ENCODE measurements around the gene USP40. TPM values are rescaled to one million over a fixed set of nuclear protein-coding genes. Genes with fewer than 3 reads are reported as not detected.
"Not testable (repeated sequence)": the region's sequence is repeated elsewhere in the genome, so short reads cannot be mapped to it uniquely, and the experiment has no call there.

Gene USP40
- total RNA-seq, 2 donors from 2014 or later: 12.9 to 22.4 TPM

DNA sequence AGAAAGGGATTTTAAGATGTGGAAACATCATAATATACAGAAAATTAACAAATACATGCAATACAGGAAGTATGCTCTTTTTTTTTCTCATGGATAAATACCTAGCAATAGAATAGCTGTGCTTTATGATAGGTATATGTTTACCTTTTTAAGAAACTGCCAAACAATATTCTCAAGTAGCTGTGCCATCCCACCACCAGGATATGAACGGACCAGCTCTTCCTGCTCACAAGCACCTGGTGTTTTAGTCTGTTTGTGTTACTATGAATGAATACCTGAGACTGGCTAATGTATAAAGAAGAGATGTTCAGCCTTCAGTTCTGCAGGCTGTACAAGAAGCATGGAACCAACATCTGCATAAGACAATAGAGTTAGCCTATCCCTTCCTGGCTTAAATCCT, 30.9 kb upstream of the USP40 start:
- Histone ChIP-seq H3K27ac (ENCODE audit: low read depth, low read length) (no peak overlapping the region), H3K36me3 (ENCODE audit: control insufficient read depth, insufficient read depth, low read length) (no peaks in the 10 kb centered on the region), H3K4me3 (ENCODE audit: low read length) (no peak overlapping the region), H3K4me1 (ENCODE audit: control insufficient read depth, insufficient read depth, low read length) (no peaks in the 10 kb centered on the region), H3K9ac (ENCODE audit: extremely low read depth, low read length, poor library complexity, severe bottlenecking) (no peak overlapping the region), H3K27me3 (ENCODE audit: control insufficient read depth, insufficient read depth, low read length, poor library complexity, severe bottlenecking) (no peaks in the 10 kb centered on the region), H3K9me3 (ENCODE audit: control insufficient read depth, low read length) (no peaks in the 10 kb centered on the region)
- Mint-ChIP-seq H3K27ac (no peak overlapping the region), H3K4me1 (no peaks in the 10 kb centered on the region), H3K36me3 (ENCODE audit: low read depth) (no peaks in the 10 kb centered on the region), H3K9me3 (peaks cover 11% of the 10 kb centered on the region), H3K4me3 (no peak overlapping the region), H3K27me3 (ENCODE audit: insufficient read depth) (peaks cover 6% of the 10 kb centered on the region)
- DNase-seq: no peak
- 93% methylated on average over 1 of the region's 1 CpG; no CpG with 5 or more reads in 1 of the 2 experiments for WGBS, 2 experiments (ENCODE audit: insufficient coverage in 1 of 2, insufficient read length in 1 of 2)
- TF ChIP-seq, protein P1, sequence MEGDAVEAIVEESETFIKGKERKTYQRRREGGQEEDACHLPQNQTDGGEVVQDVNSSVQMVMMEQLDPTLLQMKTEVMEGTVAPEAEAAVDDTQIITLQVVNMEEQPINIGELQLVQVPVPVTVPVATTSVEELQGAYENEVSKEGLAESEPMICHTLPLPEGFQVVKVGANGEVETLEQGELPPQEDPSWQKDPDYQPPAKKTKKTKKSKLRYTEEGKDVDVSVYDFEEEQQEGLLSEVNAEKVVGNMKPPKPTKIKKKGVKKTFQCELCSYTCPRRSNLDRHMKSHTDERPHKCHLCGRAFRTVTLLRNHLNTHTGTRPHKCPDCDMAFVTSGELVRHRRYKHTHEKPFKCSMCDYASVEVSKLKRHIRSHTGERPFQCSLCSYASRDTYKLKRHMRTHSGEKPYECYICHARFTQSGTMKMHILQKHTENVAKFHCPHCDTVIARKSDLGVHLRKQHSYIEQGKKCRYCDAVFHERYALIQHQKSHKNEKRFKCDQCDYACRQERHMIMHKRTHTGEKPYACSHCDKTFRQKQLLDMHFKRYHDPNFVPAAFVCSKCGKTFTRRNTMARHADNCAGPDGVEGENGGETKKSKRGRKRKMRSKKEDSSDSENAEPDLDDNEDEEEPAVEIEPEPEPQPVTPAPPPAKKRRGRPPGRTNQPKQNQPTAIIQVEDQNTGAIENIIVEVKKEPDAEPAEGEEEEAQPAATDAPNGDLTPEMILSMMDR (conservative IDR thresholded peaks at IDR 0.05): no peak

DNA sequence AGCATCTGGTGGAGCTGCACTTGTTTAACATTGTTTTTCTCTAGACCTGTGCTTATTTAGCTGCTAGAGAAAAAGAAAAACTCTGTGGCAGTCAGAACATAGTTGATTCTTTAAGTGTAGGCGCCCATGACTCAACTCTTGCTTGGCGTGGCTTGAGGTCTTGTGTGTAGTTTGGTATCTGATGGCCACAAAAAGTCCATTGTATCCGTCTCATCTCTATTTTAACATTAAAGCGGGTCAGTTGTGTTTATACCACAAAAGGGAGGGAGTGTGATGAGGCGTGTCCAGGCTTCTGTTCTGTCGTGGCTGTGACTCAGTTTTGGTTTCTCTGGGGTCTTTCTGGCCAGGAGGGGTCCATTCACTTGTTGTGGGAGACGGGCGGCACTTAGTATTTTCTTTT, 26.6 kb upstream of the USP40 start:
- H3K4me3 ChIP-seq (ENCODE audit: low read length): no peak overlapping the region
- H3K36me3 Mint-ChIP-seq (ENCODE audit: low read depth): no peaks in the 10 kb centered on the region

DNA sequence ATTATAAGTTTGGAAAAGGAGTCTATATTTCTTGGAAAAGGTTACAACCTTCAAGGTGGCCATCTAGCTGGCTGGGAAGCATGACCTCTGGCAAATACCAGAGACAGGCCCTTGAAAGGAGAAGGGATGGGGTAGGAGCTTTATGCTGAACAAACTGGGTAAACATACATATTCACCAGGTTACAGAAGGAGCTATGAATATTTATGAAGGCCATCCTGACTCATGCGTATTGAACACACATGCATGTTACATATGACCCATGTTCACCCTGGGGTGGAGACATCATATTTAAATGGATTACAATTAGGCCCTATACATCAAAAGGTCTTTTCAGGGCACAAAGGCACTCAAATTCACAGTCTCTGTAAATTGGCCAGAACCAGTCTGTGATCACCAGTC, 26.1 kb upstream of the USP40 start:
- H3K27ac ChIP-seq (ENCODE audit: low read depth, low read length); DNase-seq; H3K4me3 ChIP-seq (ENCODE audit: low read length); H3K4me1 Mint-ChIP-seq; H3K27me3 ChIP-seq (ENCODE audit: control insufficient read depth, insufficient read depth, low read length, poor library complexity, severe bottlenecking); H3K27me3 Mint-ChIP-seq (ENCODE audit: insufficient read depth); H3K4me3 Mint-ChIP-seq; H3K9me3 ChIP-seq (ENCODE audit: control insufficient read depth, low read length); H3K4me1 ChIP-seq (ENCODE audit: control insufficient read depth, insufficient read depth, low read length); H3K36me3 ChIP-seq (ENCODE audit: control insufficient read depth, insufficient read depth, low read length); H3K36me3 Mint-ChIP-seq (ENCODE audit: low read depth); H3K27ac Mint-ChIP-seq; H3K9ac ChIP-seq (ENCODE audit: extremely low read depth, low read length, poor library complexity, severe bottlenecking): not testable (repeated sequence)
- WGBS, 2 experiments (ENCODE audit: insufficient coverage in 1 of 2, insufficient read length in 1 of 2): no CpG with 5 or more reads among the region's 1 CpG
- peaks cover 11% of the 10 kb centered on the region for H3K9me3 Mint-ChIP-seq

More for the DNA sequence above, 26.6 kb upstream of the USP40 start:
- no peak for DNase-seq
- Mint-ChIP-seq H3K27me3 (ENCODE audit: insufficient read depth) (peaks cover 2% of the 10 kb centered on the region), H3K4me1 (no peaks in the 10 kb centered on the region), H3K27ac (no peak overlapping the region), H3K4me3 (no peak overlapping the region), H3K9me3 (peaks cover 11% of the 10 kb centered on the region)
- Histone ChIP-seq H3K9me3 (ENCODE audit: control insufficient read depth, low read length) (no peaks in the 10 kb centered on the region), H3K36me3 (ENCODE audit: control insufficient read depth, insufficient read depth, low read length) (no peaks in the 10 kb centered on the region), H3K27me3 (ENCODE audit: control insufficient read depth, insufficient read depth, low read length, poor library complexity, severe bottlenecking) (no peaks in the 10 kb centered on the region), H3K27ac (ENCODE audit: low read depth, low read length) (no peak overlapping the region), H3K9ac (ENCODE audit: extremely low read depth, low read length, poor library complexity, severe bottlenecking) (no peak overlapping the region), H3K4me1 (ENCODE audit: control insufficient read depth, insufficient read depth, low read length) (no peaks in the 10 kb centered on the region)
- TF ChIP-seq, protein P1 (conservative IDR thresholded peaks at IDR 0.05): no peak
- WGBS, 2 experiments (ENCODE audit: insufficient coverage in 1 of 2, insufficient read length in 1 of 2): 82 to 90% methylated on average over 5 to 8 of the region's 8 CpGs

DNA sequence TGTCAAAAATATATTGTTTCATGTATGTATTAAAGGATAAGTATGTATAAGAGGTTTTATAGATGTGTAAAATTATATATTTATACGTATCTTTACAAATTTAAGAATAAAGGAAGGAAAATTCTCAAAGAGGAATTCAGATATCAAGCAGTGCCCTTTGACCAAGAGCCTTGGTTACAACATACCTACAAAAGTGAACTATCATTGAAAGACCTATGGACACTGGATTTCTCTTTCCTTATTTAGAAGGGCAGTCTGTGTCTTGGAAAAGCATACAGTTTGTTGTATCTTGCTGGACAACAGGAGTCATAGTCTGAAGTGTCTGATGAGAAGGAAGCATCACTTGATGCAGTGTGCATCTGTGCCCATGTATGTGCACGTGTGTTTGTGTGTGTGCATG, 21.8 kb upstream of the USP40 start:
- no peak overlapping the region for H3K4me3 ChIP-seq (ENCODE audit: low read length)
- WGBS, 2 experiments (ENCODE audit: insufficient coverage in 1 of 2, insufficient read length in 1 of 2): 94 to 100% methylated on average over 1 of the region's 2 CpGs
- H3K9me3 ChIP-seq (ENCODE audit: control insufficient read depth, low read length): no peaks in the 10 kb centered on the region
- peaks cover 3% of the 10 kb centered on the region for H3K27me3 Mint-ChIP-seq (ENCODE audit: insufficient read depth)
- no peak for DNase-seq
- no peak overlapping the region for H3K4me3 Mint-ChIP-seq
- no peaks in the 10 kb centered on the region for H3K4me1 ChIP-seq (ENCODE audit: control insufficient read depth, insufficient read depth, low read length)
- H3K27ac Mint-ChIP-seq: no peak overlapping the region
- H3K36me3 Mint-ChIP-seq (ENCODE audit: low read depth): no peaks in the 10 kb centered on the region
- no peaks in the 10 kb centered on the region for H3K27me3 ChIP-seq (ENCODE audit: control insufficient read depth, insufficient read depth, low read length, poor library complexity, severe bottlenecking)
- peaks cover 10% of the 10 kb centered on the region for H3K9me3 Mint-ChIP-seq
- H3K4me1 Mint-ChIP-seq: no peaks in the 10 kb centered on the region
- no peaks in the 10 kb centered on the region for H3K36me3 ChIP-seq (ENCODE audit: control insufficient read depth, insufficient read depth, low read length)
- TF ChIP-seq, protein P1 (conservative IDR thresholded peaks at IDR 0.05): no peak
- no peak overlapping the region for H3K27ac ChIP-seq (ENCODE audit: low read depth, low read length)
- H3K9ac ChIP-seq (ENCODE audit: extremely low read depth, low read length, poor library complexity, severe bottlenecking): no peak overlapping the region

Measured in endodermal cell (in vitro differentiated cells).